ENCODE measurements around the gene ZC3H8.

ZC3H8 gene

DNA sequence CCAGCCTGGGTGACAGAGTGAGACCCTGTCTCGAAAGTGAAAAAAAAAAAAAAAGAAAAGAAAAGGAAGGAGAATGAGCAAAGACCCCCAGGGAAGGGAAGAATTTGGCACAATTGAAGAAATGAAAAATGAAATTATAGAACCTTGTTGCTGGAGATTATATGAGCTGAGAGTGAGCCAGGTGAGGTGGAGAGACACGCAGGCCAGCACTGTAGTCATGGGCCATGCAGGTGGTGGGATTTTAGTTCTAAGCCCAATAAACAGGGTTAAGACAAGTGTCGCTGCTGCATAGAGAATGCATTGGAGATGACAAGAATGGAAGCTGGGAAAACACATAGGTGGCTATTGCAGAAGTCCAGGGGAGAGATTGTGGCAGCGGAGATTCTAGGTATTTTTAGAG, 84.3 kb downstream of the ZC3H8 start:
- H3K4me3 ChIP-seq (replicated peaks; ENCODE audit: low read depth, low read length), result no peak overlapping the region
- no peak for DNase-seq (ENCODE audit: extremely low read depth, low read depth)
- TF ChIP-seq, protein P1, sequence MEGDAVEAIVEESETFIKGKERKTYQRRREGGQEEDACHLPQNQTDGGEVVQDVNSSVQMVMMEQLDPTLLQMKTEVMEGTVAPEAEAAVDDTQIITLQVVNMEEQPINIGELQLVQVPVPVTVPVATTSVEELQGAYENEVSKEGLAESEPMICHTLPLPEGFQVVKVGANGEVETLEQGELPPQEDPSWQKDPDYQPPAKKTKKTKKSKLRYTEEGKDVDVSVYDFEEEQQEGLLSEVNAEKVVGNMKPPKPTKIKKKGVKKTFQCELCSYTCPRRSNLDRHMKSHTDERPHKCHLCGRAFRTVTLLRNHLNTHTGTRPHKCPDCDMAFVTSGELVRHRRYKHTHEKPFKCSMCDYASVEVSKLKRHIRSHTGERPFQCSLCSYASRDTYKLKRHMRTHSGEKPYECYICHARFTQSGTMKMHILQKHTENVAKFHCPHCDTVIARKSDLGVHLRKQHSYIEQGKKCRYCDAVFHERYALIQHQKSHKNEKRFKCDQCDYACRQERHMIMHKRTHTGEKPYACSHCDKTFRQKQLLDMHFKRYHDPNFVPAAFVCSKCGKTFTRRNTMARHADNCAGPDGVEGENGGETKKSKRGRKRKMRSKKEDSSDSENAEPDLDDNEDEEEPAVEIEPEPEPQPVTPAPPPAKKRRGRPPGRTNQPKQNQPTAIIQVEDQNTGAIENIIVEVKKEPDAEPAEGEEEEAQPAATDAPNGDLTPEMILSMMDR (IDR thresholded peaks at IDR 0.05; ENCODE audit: low read depth, low read length, missing control alignments), result no peak

DNA sequence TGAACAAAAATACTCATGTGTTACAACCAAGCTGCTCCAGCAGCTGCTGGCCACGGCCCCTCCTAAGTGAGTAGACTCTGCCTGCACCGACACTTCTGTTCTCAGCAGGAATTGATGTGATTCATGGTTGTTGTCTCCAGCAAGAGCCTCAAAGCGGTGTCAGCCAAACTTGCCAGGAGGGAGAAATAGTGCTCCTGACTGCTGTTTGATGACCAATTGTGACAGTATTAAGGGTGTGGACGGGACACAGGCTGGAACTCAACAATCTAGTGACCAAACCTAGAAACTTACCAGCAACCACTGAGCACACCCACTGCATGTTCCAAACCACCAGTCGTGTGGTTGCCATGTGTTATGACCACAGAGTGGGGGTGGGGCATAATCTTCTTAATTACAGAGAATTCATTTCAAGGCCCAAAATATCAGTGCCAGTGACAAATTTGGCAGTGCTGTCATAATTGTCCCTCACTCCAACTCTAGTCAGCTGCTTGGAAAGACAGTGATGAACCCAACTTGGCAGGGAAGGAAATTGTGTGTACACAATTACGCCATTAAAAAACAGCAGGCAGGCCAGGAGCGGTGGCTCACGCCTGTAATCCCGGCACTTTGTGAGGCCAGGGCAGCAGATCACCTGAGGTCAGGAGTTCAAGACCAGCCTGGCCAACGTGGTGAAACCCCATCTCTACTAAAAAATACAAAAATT, 86.3 kb downstream of the ZC3H8 start:
- no peak overlapping the region for H3K4me3 ChIP-seq (replicated peaks; ENCODE audit: low read depth, low read length)
- TF ChIP-seq, protein P1 (IDR thresholded peaks at IDR 0.05; ENCODE audit: low read depth, low read length, missing control alignments), result no peak
- DNase-seq (ENCODE audit: extremely low read depth, low read depth), result no peak

DNA sequence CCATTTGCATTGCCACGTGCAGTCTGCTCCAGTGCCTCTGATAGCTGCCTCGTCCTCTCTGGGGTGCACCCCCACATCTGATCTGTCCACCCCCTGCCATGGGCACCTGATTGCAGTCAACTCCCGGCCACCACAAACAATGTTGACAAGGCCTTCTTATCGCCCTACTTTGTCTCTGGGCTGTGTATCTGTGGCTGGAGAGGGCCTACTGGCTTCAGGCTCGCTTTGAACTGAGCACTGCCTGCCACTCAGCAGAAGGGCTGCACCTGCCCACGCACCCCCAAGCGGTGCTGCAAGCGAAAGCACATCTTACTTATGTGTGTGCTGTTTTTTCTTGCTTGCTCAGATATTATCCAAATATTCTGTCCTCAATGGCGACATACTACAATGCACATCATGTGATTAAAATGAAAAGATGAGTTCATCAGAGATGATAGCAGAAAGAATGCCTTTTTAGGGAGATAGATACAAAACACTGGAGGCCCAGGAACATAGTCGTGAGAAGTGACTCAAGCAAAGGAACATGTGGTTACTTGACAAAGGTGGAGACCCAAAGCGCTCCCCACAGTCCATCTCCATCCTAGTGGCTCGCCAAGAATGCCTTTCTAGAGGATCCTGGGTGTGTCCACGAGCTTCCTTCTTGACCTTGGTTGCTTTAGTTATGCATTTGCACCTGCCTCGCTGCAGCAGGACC, 87.9 kb downstream of the ZC3H8 start:
- no peak for DNase-seq (ENCODE audit: extremely low read depth, low read depth)
- TF ChIP-seq, protein P1 (IDR thresholded peaks at IDR 0.05; ENCODE audit: low read depth, low read length, missing control alignments), result no peak
- H3K4me3 ChIP-seq (replicated peaks; ENCODE audit: low read depth, low read length), result no peak overlapping the region

DNA sequence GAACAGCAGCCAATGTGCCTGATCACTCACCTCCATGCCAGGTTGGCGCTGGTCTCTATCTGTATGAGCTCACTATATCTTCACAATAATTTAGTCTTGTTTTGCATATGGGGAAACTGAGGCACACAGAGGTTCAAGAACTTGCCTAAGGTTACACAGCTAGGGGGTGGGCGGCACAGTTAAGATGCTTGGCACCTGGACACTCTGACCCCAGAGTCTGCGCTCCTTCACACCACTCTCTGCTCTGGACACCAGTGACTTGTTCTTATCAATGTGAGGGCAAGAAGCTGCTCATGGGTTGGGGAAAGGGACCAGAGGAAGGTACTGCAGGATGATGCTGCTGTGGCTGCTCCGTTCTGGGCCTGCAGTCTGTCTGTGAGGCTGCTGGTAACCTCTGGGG, 89.5 kb downstream of the ZC3H8 start:
- H3K4me3 ChIP-seq (replicated peaks; ENCODE audit: low read depth, low read length), result no peak overlapping the region
- DNase-seq (ENCODE audit: extremely low read depth, low read depth), result no peak
- TF ChIP-seq, protein P1 (IDR thresholded peaks at IDR 0.05; ENCODE audit: low read depth, low read length, missing control alignments), result no peak

DNA sequence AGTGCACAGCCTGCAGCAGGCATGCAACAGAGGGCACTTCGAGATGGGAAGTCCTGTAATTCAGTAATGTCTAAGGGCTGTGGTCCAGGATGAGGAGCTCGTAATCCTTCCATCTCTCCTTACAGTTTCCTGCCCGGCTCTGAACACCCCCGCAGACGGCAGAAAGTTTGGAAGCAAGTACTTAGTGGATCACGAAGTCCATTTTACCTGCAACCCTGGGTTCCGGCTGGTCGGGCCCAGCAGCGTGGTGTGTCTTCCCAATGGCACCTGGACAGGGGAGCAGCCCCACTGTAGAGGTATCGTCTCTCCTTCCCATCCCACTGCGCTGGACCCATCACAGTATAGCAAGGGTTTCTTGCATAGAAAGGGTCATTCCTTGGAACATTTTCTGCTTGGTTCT, 90.0 kb downstream of the ZC3H8 start:
- H3K4me3 ChIP-seq (replicated peaks; ENCODE audit: low read depth, low read length), result no peak overlapping the region
- DNase-seq (ENCODE audit: extremely low read depth, low read depth), result no peak
- TF ChIP-seq, protein P1 (IDR thresholded peaks at IDR 0.05; ENCODE audit: low read depth, low read length, missing control alignments), result no peak

DNA sequence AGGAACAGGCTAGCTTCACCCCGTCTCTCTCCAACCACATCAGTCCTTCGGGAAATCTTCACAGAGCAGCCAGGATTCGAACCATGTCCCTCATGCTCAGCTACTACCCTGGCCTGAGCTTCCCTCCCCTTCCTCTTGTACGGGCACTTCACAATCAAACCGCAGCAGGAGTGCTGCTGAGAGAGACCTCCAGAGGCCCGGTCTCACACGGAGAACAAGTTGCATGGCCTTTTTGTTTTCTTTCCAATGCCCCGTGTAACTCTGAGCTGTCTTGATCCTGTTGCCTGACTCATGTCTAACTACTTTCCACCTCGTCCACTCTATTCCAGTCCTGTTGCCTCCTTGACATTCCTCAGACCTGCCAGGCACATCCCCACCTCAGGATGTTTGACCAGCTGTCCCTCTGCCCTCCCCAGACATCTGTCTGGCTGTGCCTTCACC, 91.3 kb downstream of the ZC3H8 start:
- TF ChIP-seq, protein P1 (IDR thresholded peaks at IDR 0.05; ENCODE audit: low read depth, low read length, missing control alignments), result no peak
- H3K4me3 ChIP-seq (replicated peaks; ENCODE audit: low read depth, low read length), result no peak overlapping the region
- DNase-seq (ENCODE audit: extremely low read depth, low read depth), result no peak

Measured in HFF-Myc (cell line).